Esophagus (tissue), 2 donors: ENCODE data around the gene NDUFAF7. TPM values are rescaled to one million over a fixed set of nuclear protein-coding genes. Genes with fewer than 3 reads are reported as not detected.

ENCODE experiments used
- H3K27ac ChIP-seq, 2 donors: one replicate each; pipeline ENCODE4 v1.5.1; 2013; ENCODE audit warnings: low read depth in 2 of 2, mild to moderate bottlenecking in 2 of 2, inconsistent platforms in 1 of 2, low read length in 1 of 2, moderate library complexity in 1 of 2
- H3K27me3 ChIP-seq, 2 donors: one replicate each; pipeline ENCODE4 v1.6.1; 2013; ENCODE audit warnings: low read length in 2 of 2, control low read depth in 1 of 2, mild to moderate bottlenecking in 1 of 2; ENCODE audit not compliant: insufficient read depth in 2 of 2, control insufficient read depth in 1 of 2
- H3K36me3 ChIP-seq, 2 donors: one replicate each; pipeline ENCODE4 v1.6.1; 2013; ENCODE audit warnings: low read length in 1 of 2; ENCODE audit not compliant: control insufficient read depth in 2 of 2, insufficient read depth in 2 of 2
- H3K4me1 ChIP-seq, 2 donors: one replicate each; pipeline ENCODE4 v1.6.1; 2013; ENCODE audit warnings: low read length in 1 of 2; ENCODE audit not compliant: control insufficient read depth in 2 of 2, insufficient read depth in 2 of 2
- H3K4me3 ChIP-seq, 2 donors: one replicate each; pipeline ENCODE4 v1.5.1; 2013; ENCODE audit warnings: low read length in 2 of 2, mild to moderate bottlenecking in 2 of 2, low read depth in 1 of 2, moderate library complexity in 1 of 2
- H3K9me3 ChIP-seq, 2 donors: one replicate each; pipeline ENCODE4 v1.6.1; 2013; ENCODE audit warnings: mild to moderate bottlenecking in 2 of 2, low read depth in 1 of 2, low read length in 1 of 2, moderate library complexity in 1 of 2; ENCODE audit not compliant: control insufficient read depth in 2 of 2, insufficient read depth in 1 of 2
- WGBS, 2 donors: extraction: QIAGEN DNeasy Blood & Tissue Kit; methylation state at CpG; one replicate each; pipeline ENCODE4 v1.1.7; 2013; 5-methylcytosine and 5-hydroxymethylcytosine counted together
- polyA plus RNA-seq, 2 donors: library from polyadenylated mRNA; stranded (reverse); fragments of 200-250 nt; gene quantifications; one replicate each; pipeline ENCODE4 v1.2.3, GENCODE V29; 2013
- donor health status: healthy with polysubstance abuse.
- donor health status: Bipolar disorder and iron deficiency.

The NDUFAF7 gene
- polyA plus RNA-seq, 2 donors, result 6.9 to 8.1 TPM

- H3K36me3 ChIP-seq, result peaks cover 2 to 4% of the 10 kb centered on the region in 2 donors
- 84 to 91% methylated on average over 1 of the region's 1 CpG for WGBS, 2 donors
- H3K27me3 ChIP-seq, result no peaks in the 10 kb centered on the region
- no peaks in the 10 kb centered on the region for H3K9me3 ChIP-seq
- H3K27ac ChIP-seq, result no peak overlapping the region
- H3K4me3 ChIP-seq, result no peak overlapping the region
- H3K4me1 ChIP-seq, result no peaks in the 10 kb centered on the region
These were observed 64.1 kb downstream of the NDUFAF7 start for GRCh38 chr2:37295469-37296073.

GRCh38 chr2:37297632-37298031 is 66.2 kb downstream of the NDUFAF7 start:
- no peaks in the 10 kb centered on the region for H3K27me3 ChIP-seq
- H3K9me3 ChIP-seq, result no peaks in the 10 kb centered on the region
- H3K36me3 ChIP-seq, result no peaks in the 10 kb centered on the region
- no peaks in the 10 kb centered on the region for H3K4me1 ChIP-seq
- H3K4me3 ChIP-seq, result no peak overlapping the region
- H3K27ac ChIP-seq, result no peak overlapping the region

Other genes starting within 250 kb of the NDUFAF7 start
- 1 to 10 TPM; 7.7 to 9.0 TPM for gene HEATR5B, start 147.3 kb upstream of the NDUFAF7 start, polyA plus RNA-seq
- gene GPATCH11, start 147.1 kb upstream of the NDUFAF7 start, polyA plus RNA-seq, result 1 to 10 TPM; 2.7 to 2.8 TPM
- 1 to 10 TPM; 3.6 to 4.0 TPM for gene EIF2AK2, start 74.7 kb upstream of the NDUFAF7 start, polyA plus RNA-seq
- not detected for gene SULT6B1, start 43.0 kb upstream of the NDUFAF7 start, polyA plus RNA-seq
- gene CEBPZOS, start 35.2 kb upstream of the NDUFAF7 start, polyA plus RNA-seq, result 10 to 100 TPM; 19.1 to 53.7 TPM
- gene CEBPZ, start 62 bp upstream of the NDUFAF7 start, polyA plus RNA-seq, result 10 to 100 TPM; 32.5 to 37.4 TPM
- gene PRKD3, start 93.2 kb downstream of the NDUFAF7 start, polyA plus RNA-seq, result 1 to 10 TPM; 3.7 to 3.8 TPM
- 1 to 10 TPM; 1.2 to 1.8 TPM for gene QPCT, start 113.0 kb downstream of the NDUFAF7 start, polyA plus RNA-seq